HCT116 (cell line): ENCODE results near the gene ANO8. TPM values are rescaled to one million over a fixed set of nuclear protein-coding genes. Genes with fewer than 3 reads are reported as not detected.

Experiments used
- ATAC-seq: fragments of 200-7000 bp; cut with Tn5 transposase; 2 replicates; pipeline ENCODE4 v1.9.1; 2020; ENCODE audit warnings: mild to moderate bottlenecking, moderate library complexity
- BruUV-seq: library from RNA; stranded (reverse); fragments of 400-500 nt; replicated peaks from 2 replicates; lab custom pipeline; 2021; lab: Mats Ljungman, UMichigan
- CTCF ChIA-PET: fragments of 300-600 bp; sonication (Branson Sonifier 250); formaldehyde crosslinking; loops from one replicate; lab custom pipeline; 2021; ENCODE audit warnings: antibody characterized with exemption; lab: Charles Lee
- POLR2A ChIA-PET: fragments of 300-600, 350-600 bp; sonication (Branson Sonifier 250); formaldehyde crosslinking; loops from one replicate; lab custom pipeline; 2021; ENCODE audit warnings: antibody characterized with exemption; lab: Charles Lee
- RAD21 ChIA-PET, 2 experiments: fragments of 300-600 bp; sonication (Branson Sonifier 250); formaldehyde crosslinking; loops; one replicate each; lab custom pipeline; 2023; ENCODE audit warnings: low total read pairs in 2 of 2; ENCODE audit not compliant: uncharacterized antibody in 2 of 2, unreplicated experiment in 2 of 2, low non-redundant PET in 1 of 2; lab: Charles Lee
- DNase-seq: peaks from one replicate; pipeline ENCODE4 v3.0.0-alpha.2; 2010; ENCODE audit warnings: low read depth, low spot score
- H2AFZ ChIP-seq: fragments of 200-600 bp; shearing (Covaris generic), sonication (generic); 2 replicates; pipeline ENCODE4 v1.6.1; 2017; ENCODE audit warnings: low read depth, mixed run types, mixed read lengths, antibody characterized with exemption, low read length; ENCODE audit not compliant: poor library complexity, severe bottlenecking
- H3K27ac ChIP-seq: 2 replicates; pipeline ENCODE4 v1.5.1; 2012; ENCODE audit warnings: low read depth, low read length
- H3K27me3 ChIP-seq: fragments of 200-600 bp; sonication (generic); 2 replicates; pipeline ENCODE4 v1.6.1; 2016; ENCODE audit warnings: mixed run types, low read length, mixed read lengths; ENCODE audit not compliant: insufficient read depth
- H3K36me3 ChIP-seq, 2 experiments: fragments of 200-500 bp in 1 of 2; fragments of 200-600 bp in 1 of 2; sonication (Bioruptor generic) in 1 of 2; sonication (generic) in 1 of 2; 2 replicates each; pipeline versions ENCODE4 v1.5.1 to v1.6.1; 2014 to 2016; ENCODE audit warnings: low read length in 2 of 2, inconsistent platforms in 1 of 2, mixed read lengths in 1 of 2, mixed run types in 1 of 2; ENCODE audit not compliant: insufficient read depth in 2 of 2, control insufficient read depth in 1 of 2
- H3K4me1 ChIP-seq, 2 experiments: fragments of 200-600 bp in 1 of 2; sonication (generic) in 1 of 2; 2 replicates each; pipeline versions ENCODE4 v1.5.1 to v1.6.1; 2012 to 2017; ENCODE audit warnings: low read length in 2 of 2, inconsistent platforms in 1 of 2, mild to moderate bottlenecking in 1 of 2, mixed read lengths in 1 of 2, mixed run types in 1 of 2, moderate library complexity in 1 of 2; ENCODE audit not compliant: insufficient read depth in 2 of 2, control insufficient read depth in 1 of 2
- H3K4me2 ChIP-seq: fragments of 200-600 bp; sonication (generic); 2 replicates; pipeline ENCODE4 v1.6.1; 2017; ENCODE audit warnings: mixed run types, low read length, mixed read lengths
- H3K4me3 ChIP-seq, 2 experiments: fragments of 200-600 bp in 1 of 2; sonication (generic) in 1 of 2; replicated peaks in 1 of 2; 2 replicates each; pipeline ENCODE4 v1.5.1; 2011 to 2016; ENCODE audit warnings: low read length in 2 of 2, control low read depth in 1 of 2, low read depth in 1 of 2, mild to moderate bottlenecking in 1 of 2, mixed read lengths in 1 of 2, mixed run types in 1 of 2
- H3K79me2 ChIP-seq: fragments of 200-600 bp; sonication (generic); 2 replicates; pipeline ENCODE4 v1.6.1; 2017; ENCODE audit warnings: mild to moderate bottlenecking, mixed run types, low read length, moderate library complexity, mixed read lengths; ENCODE audit not compliant: insufficient read depth
- H3K9ac ChIP-seq: fragments of 200-600 bp; sonication (generic); 2 replicates; pipeline ENCODE4 v1.6.1; 2016; ENCODE audit warnings: low read length, mixed read lengths
- H3K9me2 ChIP-seq: fragments of 200-600 bp; sonication (generic), shearing (Covaris generic); 2 replicates; pipeline ENCODE4 v1.6.1; 2017; ENCODE audit warnings: mixed run types, mild to moderate bottlenecking, moderate library complexity; ENCODE audit not compliant: insufficient read depth
- H3K9me3 ChIP-seq, 2 experiments: fragments of 200-500 bp in 1 of 2; fragments of 200-600 bp in 1 of 2; sonication (Bioruptor generic) in 1 of 2; sonication (generic) in 1 of 2; 2 replicates each; pipeline ENCODE4 v1.6.1; 2014 to 2017; ENCODE audit warnings: low read length in 2 of 2, mixed read lengths in 2 of 2, inconsistent platforms in 1 of 2, low read depth in 1 of 2, mild to moderate bottlenecking in 1 of 2, mixed run types in 1 of 2, moderate library complexity in 1 of 2; ENCODE audit not compliant: control insufficient read depth in 1 of 2, insufficient read depth in 1 of 2
- H4K20me1 ChIP-seq: fragments of 200-600 bp; sonication (generic), shearing (Covaris generic); 2 replicates; pipeline ENCODE4 v1.6.1; 2017; ENCODE audit warnings: mixed run types, mild to moderate bottlenecking, moderate library complexity; ENCODE audit not compliant: insufficient read depth
- FOSL1 ChIP-seq: IDR thresholded peaks from 2 replicates; pipeline ENCODE4 v1.6.1; 2012; ENCODE audit warnings: low read depth
- POLR2A ChIP-seq: IDR thresholded peaks from 2 replicates; pipeline ENCODE4 v1.7.0; 2011; ENCODE audit warnings: borderline replicate concordance; ENCODE audit not compliant: insufficient read depth, insufficient read length; ENCODE audit errors: extremely low read depth
- POLR2AphosphoS5 ChIP-seq: IDR thresholded peaks from 2 replicates; pipeline ENCODE4 v1.6.1; 2011; ENCODE audit warnings: mild to moderate bottlenecking, low read depth, low read length, moderate library complexity
- SIN3A ChIP-seq: IDR thresholded peaks from 2 replicates; pipeline ENCODE4 v1.6.1; 2012; ENCODE audit warnings: low read depth
- TCF7L2 ChIP-seq: IDR thresholded peaks from 2 replicates; pipeline ENCODE4 v1.7.0; 2011; ENCODE audit warnings: borderline replicate concordance, inconsistent platforms; ENCODE audit not compliant: insufficient read depth, insufficient read length; ENCODE audit errors: extremely low read depth
- YY1 ChIP-seq: IDR thresholded peaks from 2 replicates; pipeline ENCODE4 v1.6.1; 2011; ENCODE audit warnings: low read length, low read depth, moderate library complexity, mild to moderate bottlenecking; ENCODE audit not compliant: insufficient replicate concordance; ENCODE audit errors: extremely low read depth
- intact Hi-C: fragments of 100-400 bp; cut with micrococcal nuclease; formaldehyde crosslinking; loops from 2 replicates; pipeline ENCODE4 v1.10.0; 2022
- total RNA-seq: library from RNA; stranded (reverse); gene quantifications from one replicate; pipeline ENCODE4 v1.2.1, GENCODE V29; 2021; ENCODE audit not compliant: unreplicated experiment
- TF ChIP-seq, protein P1 (sequence below): IDR thresholded peaks from 2 replicates; pipeline ENCODE4 v1.6.1; 2012; ENCODE audit warnings: low read depth
- TF ChIP-seq, protein P2 (sequence below): IDR thresholded peaks from 2 replicates; pipeline ENCODE4 v1.6.1; 2012

Gene ANO8
- total RNA-seq, 1 experiment from 2014 or later, result 22.9 TPM

DNA sequence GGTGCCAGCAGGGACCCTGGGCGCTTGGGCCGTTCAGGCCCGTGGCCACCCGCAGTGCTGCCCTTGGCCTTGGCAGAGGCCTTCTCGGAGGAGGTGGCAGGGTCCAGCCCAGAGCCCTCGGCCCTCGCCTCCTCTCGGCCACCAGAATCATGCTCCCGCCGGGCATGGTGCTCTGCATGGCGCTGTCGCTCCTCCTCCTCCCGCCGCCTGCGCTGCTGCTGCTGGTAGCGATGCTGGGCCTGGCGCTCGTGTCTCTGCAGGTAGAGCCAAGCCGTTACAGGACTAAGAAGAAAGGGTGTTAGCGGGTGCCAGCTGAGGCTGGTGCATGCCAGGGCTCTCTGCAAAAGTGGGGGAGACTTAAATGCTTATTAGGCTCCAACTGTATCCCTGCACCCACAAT lies 9.5 kb downstream of the ANO8 start:
- no peaks in the 10 kb centered on the region for H4K20me1 ChIP-seq
- no peaks in the 10 kb centered on the region for H3K9me2 ChIP-seq
- POLR2A ChIA-PET, result no interaction called here
- no peak for ATAC-seq
- TF ChIP-seq POLR2A, result no peak
- TF ChIP-seq SIN3A, result no peak
- no peak for TF ChIP-seq YY1
- TF ChIP-seq FOSL1, result no peak
- TF ChIP-seq, protein P1, sequence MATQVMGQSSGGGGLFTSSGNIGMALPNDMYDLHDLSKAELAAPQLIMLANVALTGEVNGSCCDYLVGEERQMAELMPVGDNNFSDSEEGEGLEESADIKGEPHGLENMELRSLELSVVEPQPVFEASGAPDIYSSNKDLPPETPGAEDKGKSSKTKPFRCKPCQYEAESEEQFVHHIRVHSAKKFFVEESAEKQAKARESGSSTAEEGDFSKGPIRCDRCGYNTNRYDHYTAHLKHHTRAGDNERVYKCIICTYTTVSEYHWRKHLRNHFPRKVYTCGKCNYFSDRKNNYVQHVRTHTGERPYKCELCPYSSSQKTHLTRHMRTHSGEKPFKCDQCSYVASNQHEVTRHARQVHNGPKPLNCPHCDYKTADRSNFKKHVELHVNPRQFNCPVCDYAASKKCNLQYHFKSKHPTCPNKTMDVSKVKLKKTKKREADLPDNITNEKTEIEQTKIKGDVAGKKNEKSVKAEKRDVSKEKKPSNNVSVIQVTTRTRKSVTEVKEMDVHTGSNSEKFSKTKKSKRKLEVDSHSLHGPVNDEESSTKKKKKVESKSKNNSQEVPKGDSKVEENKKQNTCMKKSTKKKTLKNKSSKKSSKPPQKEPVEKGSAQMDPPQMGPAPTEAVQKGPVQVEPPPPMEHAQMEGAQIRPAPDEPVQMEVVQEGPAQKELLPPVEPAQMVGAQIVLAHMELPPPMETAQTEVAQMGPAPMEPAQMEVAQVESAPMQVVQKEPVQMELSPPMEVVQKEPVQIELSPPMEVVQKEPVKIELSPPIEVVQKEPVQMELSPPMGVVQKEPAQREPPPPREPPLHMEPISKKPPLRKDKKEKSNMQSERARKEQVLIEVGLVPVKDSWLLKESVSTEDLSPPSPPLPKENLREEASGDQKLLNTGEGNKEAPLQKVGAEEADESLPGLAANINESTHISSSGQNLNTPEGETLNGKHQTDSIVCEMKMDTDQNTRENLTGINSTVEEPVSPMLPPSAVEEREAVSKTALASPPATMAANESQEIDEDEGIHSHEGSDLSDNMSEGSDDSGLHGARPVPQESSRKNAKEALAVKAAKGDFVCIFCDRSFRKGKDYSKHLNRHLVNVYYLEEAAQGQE, result no peak
- no peak for TF ChIP-seq TCF7L2
- TF ChIP-seq, protein P2, sequence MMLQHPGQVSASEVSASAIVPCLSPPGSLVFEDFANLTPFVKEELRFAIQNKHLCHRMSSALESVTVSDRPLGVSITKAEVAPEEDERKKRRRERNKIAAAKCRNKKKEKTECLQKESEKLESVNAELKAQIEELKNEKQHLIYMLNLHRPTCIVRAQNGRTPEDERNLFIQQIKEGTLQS, result no peak
- no peak for TF ChIP-seq POLR2AphosphoS5
- TF ChIP-seq, all 23 proteins: peak for 0
- intact Hi-C loops, result no loop called here
- Histone ChIP-seq H3K27ac (no peak overlapping the region), H3K4me2 (no peak overlapping the region), H3K4me3 (no peak overlapping the region), H3K27me3 (no peaks in the 10 kb centered on the region), H3K4me1 (peaks cover 5 to 18% of the 10 kb centered on the region in 2 experiments), H3K9ac (no peak overlapping the region), H2AFZ (no peak overlapping the region), H3K36me3 (peaks cover 5 to 8% of the 10 kb centered on the region in 2 experiments; a peak in 2 of 4 replicates), H3K79me2 (no peaks in the 10 kb centered on the region), H3K9me3 (no peaks in the 10 kb centered on the region)
- no TSS peak for BruUV-seq
- no peak for DNase-seq
- RAD21 ChIA-PET, result no interaction called here
- CTCF ChIA-PET, result no interaction called here
